Karpas-422 (cell line): Measurements from ENCODE around the gene VPREB1. TPM values are rescaled to one million over a fixed set of nuclear protein-coding genes. Genes with fewer than 3 reads are reported as not detected.

ENCODE experiments used
- DNase-seq: peaks from one replicate; pipeline ENCODE4 v3.0.0-alpha.2; 2015
- H2AFZ ChIP-seq: fragments of 200-600 bp; sonication (generic); 2 replicates; pipeline ENCODE4 v1.6.1; 2014; ENCODE audit warnings: antibody characterized with exemption, low read length, mixed read lengths
- H3K27ac ChIP-seq: fragments of 200-600 bp; sonication (generic); 2 replicates; pipeline ENCODE4 v1.5.1; 2014; ENCODE audit warnings: mild to moderate bottlenecking, low read length, moderate library complexity
- H3K27me3 ChIP-seq: fragments of 200-600 bp; sonication (generic); 2 replicates; pipeline ENCODE4 v1.6.1; 2014; ENCODE audit warnings: low read length, mixed read lengths
- H3K36me3 ChIP-seq: fragments of 200-600 bp; sonication (generic); 2 replicates; pipeline ENCODE4 v1.6.1; 2014; ENCODE audit warnings: low read length, mixed read lengths; ENCODE audit not compliant: insufficient read depth
- H3K4me1 ChIP-seq: fragments of 200-600 bp; sonication (generic); 2 replicates; pipeline ENCODE4 v1.6.1; 2014; ENCODE audit warnings: mild to moderate bottlenecking, low read length, mixed read lengths
- H3K4me2 ChIP-seq: fragments of 200-600 bp; sonication (generic); 2 replicates; pipeline ENCODE4 v1.6.1; 2014; ENCODE audit warnings: low read length, low read depth, mild to moderate bottlenecking; ENCODE audit not compliant: poor library complexity, severe bottlenecking
- H3K4me3 ChIP-seq: fragments of 200-600 bp; sonication (generic); 2 replicates; pipeline ENCODE4 v1.5.1; 2014; ENCODE audit warnings: mild to moderate bottlenecking, antibody characterized with exemption, low read length, mixed read lengths
- H3K79me2 ChIP-seq: fragments of 200-600 bp; sonication (generic); 2 replicates; pipeline ENCODE4 v1.6.1; 2014; ENCODE audit warnings: mild to moderate bottlenecking, low read length, mixed read lengths
- H3K9ac ChIP-seq: fragments of 200-600 bp; sonication (generic); 2 replicates; pipeline ENCODE4 v1.6.0; 2014; ENCODE audit warnings: low read length
- H3K9me2 ChIP-seq: fragments of 200-600 bp; sonication (generic), shearing (Covaris generic); replicated peaks from 2 replicates; pipeline ENCODE4 v1.6.0; 2014; ENCODE audit warnings: mild to moderate bottlenecking, low read length, moderate library complexity; ENCODE audit not compliant: insufficient read depth
- H3K9me3 ChIP-seq: fragments of 300-700, 200-600 bp; sonication (generic); 2 replicates; pipeline ENCODE4 v1.6.1; 2014; ENCODE audit warnings: low read length, mixed read lengths
- H4K20me1 ChIP-seq: fragments of 200-600 bp; sonication (generic); 2 replicates; pipeline ENCODE4 v1.6.1; 2014; ENCODE audit warnings: mild to moderate bottlenecking, antibody characterized with exemption, low read length, low read depth; ENCODE audit not compliant: insufficient read depth
- total RNA-seq: library from RNA; depleted of rRNA; stranded (reverse); fragments of >200 nt; shearing (Covaris generic); gene quantifications from 2 replicates; pipeline ENCODE4 v1.2.3, GENCODE V29; 2014; ENCODE audit warnings: low replicate concordance

VPREB1 gene
- total RNA-seq, 1 experiment from 2014 or later = not detected

GRCh38 chr22:22233081-22233480 is 11.5 kb upstream of the VPREB1 start:
- Histone ChIP-seq H3K79me2 (no peaks in the 10 kb centered on the region), H3K4me2 (no peak overlapping the region), H3K4me3 (no peak overlapping the region), H3K27ac (no peak overlapping the region), H3K9me2 (no peaks in the 10 kb centered on the region), H2AFZ (no peak overlapping the region), H3K9me3 (no peaks in the 10 kb centered on the region), H3K36me3 (no peaks in the 10 kb centered on the region), H3K9ac (no peak overlapping the region), H3K27me3 (no peaks in the 10 kb centered on the region), H3K4me1 (peaks cover 6% of the 10 kb centered on the region), H4K20me1 (no peaks in the 10 kb centered on the region)
- DNase-seq = no peak

- no peak overlapping the region for H3K27ac ChIP-seq
- no peaks in the 10 kb centered on the region for H3K79me2 ChIP-seq
- H3K9me3 ChIP-seq = no peaks in the 10 kb centered on the region
- no peak overlapping the region for H3K4me3 ChIP-seq
- H3K4me2 ChIP-seq = peak overlapping the region; percentile 10
- H2AFZ ChIP-seq = peak overlapping the region; percentile 63
- H4K20me1 ChIP-seq = no peaks in the 10 kb centered on the region
- DNase-seq = peak; percentile 84
- no peaks in the 10 kb centered on the region for H3K9me2 ChIP-seq
- no peak overlapping the region for H3K9ac ChIP-seq
- peaks cover 6% of the 10 kb centered on the region for H3K4me1 ChIP-seq
- H3K36me3 ChIP-seq = no peaks in the 10 kb centered on the region
- no peaks in the 10 kb centered on the region for H3K27me3 ChIP-seq
These were observed 9.0 kb upstream of the VPREB1 start for GRCh38 chr22:22235558-22235957.

GRCh38 chr22:22237521-22237920 is 7.1 kb upstream of the VPREB1 start:
- DNase-seq = no peak
- no peak overlapping the region for H3K27ac ChIP-seq
- H3K79me2 ChIP-seq = no peaks in the 10 kb centered on the region
- peaks cover 6% of the 10 kb centered on the region for H3K4me1 ChIP-seq
- H3K36me3 ChIP-seq = no peaks in the 10 kb centered on the region
- H2AFZ ChIP-seq = no peak overlapping the region
- no peaks in the 10 kb centered on the region for H4K20me1 ChIP-seq
- H3K9me2 ChIP-seq = no peaks in the 10 kb centered on the region
- H3K27me3 ChIP-seq = no peaks in the 10 kb centered on the region
- H3K4me2 ChIP-seq = no peak overlapping the region
- no peak overlapping the region for H3K9ac ChIP-seq
- no peaks in the 10 kb centered on the region for H3K9me3 ChIP-seq
- no peak overlapping the region for H3K4me3 ChIP-seq

- Histone ChIP-seq H2AFZ (no peak overlapping the region), H3K4me1 (peaks cover 6% of the 10 kb centered on the region), H3K9me2 (no peaks in the 10 kb centered on the region), H3K4me2 (no peak overlapping the region), H3K36me3 (no peaks in the 10 kb centered on the region), H3K27ac (no peak overlapping the region), H3K9ac (no peak overlapping the region), H3K27me3 (no peaks in the 10 kb centered on the region), H4K20me1 (no peaks in the 10 kb centered on the region), H3K4me3 (no peak overlapping the region), H3K79me2 (no peaks in the 10 kb centered on the region), H3K9me3 (no peaks in the 10 kb centered on the region)
- DNase-seq = no peak
These were observed 5.2 kb upstream of the VPREB1 start for GRCh38 chr22:22239311-22239939.

- H4K20me1 ChIP-seq = no peaks in the 10 kb centered on the region
These were observed 3.1 kb upstream of the VPREB1 start for GRCh38 chr22:22241554-22241898.

GRCh38 chr22:22242488-22242887 is 2.1 kb upstream of the VPREB1 start:
- H3K9me2 ChIP-seq = no peaks in the 10 kb centered on the region
- no peaks in the 10 kb centered on the region for H3K27me3 ChIP-seq
- H3K36me3 ChIP-seq = no peaks in the 10 kb centered on the region
- no peak overlapping the region for H3K4me3 ChIP-seq
- no peak overlapping the region for H3K9ac ChIP-seq
- no peak for DNase-seq
- H3K27ac ChIP-seq = no peak overlapping the region
- no peaks in the 10 kb centered on the region for H4K20me1 ChIP-seq
- H2AFZ ChIP-seq = no peak overlapping the region
- no peak overlapping the region for H3K4me2 ChIP-seq
- no peaks in the 10 kb centered on the region for H3K4me1 ChIP-seq
- no peaks in the 10 kb centered on the region for H3K9me3 ChIP-seq
- H3K79me2 ChIP-seq = no peaks in the 10 kb centered on the region

More at GRCh38 chr22:22241554-22241898, 3.1 kb upstream of the VPREB1 start:
- H2AFZ ChIP-seq = no peak overlapping the region
- no peaks in the 10 kb centered on the region for H3K36me3 ChIP-seq
- no peak overlapping the region for H3K27ac ChIP-seq
- no peaks in the 10 kb centered on the region for H3K4me1 ChIP-seq
- no peaks in the 10 kb centered on the region for H3K27me3 ChIP-seq
- H3K9me3 ChIP-seq = no peaks in the 10 kb centered on the region
- DNase-seq = no peak
- H3K9me2 ChIP-seq = no peaks in the 10 kb centered on the region
- no peak overlapping the region for H3K9ac ChIP-seq
- no peaks in the 10 kb centered on the region for H3K79me2 ChIP-seq
- no peak overlapping the region for H3K4me3 ChIP-seq
- H3K4me2 ChIP-seq = no peak overlapping the region

- H2AFZ ChIP-seq = no peak overlapping the region
These were observed 1.4 kb upstream of the VPREB1 start for GRCh38 chr22:22243033-22243680.

GRCh38 chr22:22245256-22245909 is 797 bp downstream of the VPREB1 start:
- Histone ChIP-seq H3K4me3 (no peak overlapping the region), H3K4me1 (peaks cover 5% of the 10 kb centered on the region; the same call in 1 of the 2 replicates), H3K27me3 (no peaks in the 10 kb centered on the region), H2AFZ (no peak overlapping the region), H3K36me3 (no peaks in the 10 kb centered on the region), H3K9me3 (no peaks in the 10 kb centered on the region), H3K79me2 (no peaks in the 10 kb centered on the region), H3K4me2 (no peak overlapping the region), H3K9ac (no peak overlapping the region), H3K9me2 (no peaks in the 10 kb centered on the region), H4K20me1 (no peaks in the 10 kb centered on the region), H3K27ac (no peak overlapping the region)
- DNase-seq = no peak

More at GRCh38 chr22:22243033-22243680, 1.4 kb upstream of the VPREB1 start:
- H3K9ac ChIP-seq = no peak overlapping the region
- H3K27me3 ChIP-seq = no peaks in the 10 kb centered on the region
- H3K36me3 ChIP-seq = no peaks in the 10 kb centered on the region
- no peak overlapping the region for H3K27ac ChIP-seq
- no peak overlapping the region for H3K4me2 ChIP-seq
- no peaks in the 10 kb centered on the region for H3K9me3 ChIP-seq
- H3K9me2 ChIP-seq = no peaks in the 10 kb centered on the region
- DNase-seq = no peak
- H3K4me3 ChIP-seq = no peak overlapping the region
- H3K79me2 ChIP-seq = no peaks in the 10 kb centered on the region
- no peaks in the 10 kb centered on the region for H3K4me1 ChIP-seq
- H4K20me1 ChIP-seq = no peaks in the 10 kb centered on the region
